GM13977 (cell line): ENCODE data around the gene SLC2A14.
"Not testable (repeated sequence)": the region's sequence is repeated elsewhere in the genome, so short reads cannot be mapped to it uniquely, and the experiment has no call there.

Source experiments
- DNase-seq: peaks from one replicate; pipeline ENCODE4 v3.0.0; 2012; ENCODE audit warnings: low spot score
- in situ Hi-C: fragments of 300-500 bp; cut with MboI; formaldehyde crosslinking; loops from one replicate; pipeline ENCODE4 v1.12.0; 2022; ENCODE audit warnings: low sequenced_read_pairs, low pct_unique_long_range_greater_than_20kb, mixed read lengths, inconsistent platforms; ENCODE audit not compliant: unreplicated experiment
- TF ChIP-seq, protein P1 (sequence below): IDR thresholded peaks from 2 replicates; pipeline ENCODE4 v1.5.1; 2012; ENCODE audit warnings: mild to moderate bottlenecking, control low read depth; ENCODE audit not compliant: insufficient read depth; ENCODE audit errors: extremely low read depth, missing control alignments

SLC2A14 gene

DNA sequence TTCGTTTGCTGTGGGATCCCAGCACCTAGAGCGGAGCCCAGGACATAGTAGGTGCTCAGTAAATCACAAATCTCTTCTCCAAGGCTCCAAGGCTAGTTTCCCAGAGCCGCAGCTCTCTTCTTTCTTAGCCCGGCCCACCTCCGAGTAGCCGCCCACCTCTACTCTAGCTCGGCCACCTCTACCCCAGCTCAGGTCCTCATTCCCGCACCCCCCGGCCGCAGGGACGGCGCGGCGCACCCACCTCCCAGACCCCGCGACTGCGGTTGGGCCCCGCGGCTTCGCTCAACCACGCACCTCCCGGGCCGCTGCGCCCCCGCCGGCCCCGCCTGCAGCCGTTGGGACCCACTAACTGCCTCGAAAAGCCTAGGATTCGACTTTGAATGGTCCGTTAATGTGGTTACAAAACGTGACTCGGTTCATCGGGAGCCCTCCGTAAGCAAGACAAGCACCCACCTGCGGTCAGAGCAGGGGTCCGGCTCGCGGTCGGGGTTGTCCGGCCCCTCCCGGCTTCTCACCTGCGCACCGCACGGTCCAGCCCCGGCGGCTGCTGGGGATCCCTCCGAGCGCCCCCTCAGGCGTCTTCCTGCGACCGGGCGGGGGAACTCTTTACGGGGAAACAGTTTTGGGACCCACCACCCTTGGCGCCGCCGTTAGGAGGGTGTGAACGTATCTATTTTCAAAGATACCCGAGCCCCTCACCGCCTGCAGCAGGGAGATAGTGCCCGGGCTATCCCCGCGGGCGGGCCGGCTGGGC lies at the start of gene SLC2A14:
SLC2A14 (minus strand) TSS at position 350 of the 754 bp plus-strand sequence. CDS start 3,035 bp downstream, outside the sequence.
- in situ Hi-C loops, result no loop called here
- no peak for DNase-seq
- TF ChIP-seq, protein P1, sequence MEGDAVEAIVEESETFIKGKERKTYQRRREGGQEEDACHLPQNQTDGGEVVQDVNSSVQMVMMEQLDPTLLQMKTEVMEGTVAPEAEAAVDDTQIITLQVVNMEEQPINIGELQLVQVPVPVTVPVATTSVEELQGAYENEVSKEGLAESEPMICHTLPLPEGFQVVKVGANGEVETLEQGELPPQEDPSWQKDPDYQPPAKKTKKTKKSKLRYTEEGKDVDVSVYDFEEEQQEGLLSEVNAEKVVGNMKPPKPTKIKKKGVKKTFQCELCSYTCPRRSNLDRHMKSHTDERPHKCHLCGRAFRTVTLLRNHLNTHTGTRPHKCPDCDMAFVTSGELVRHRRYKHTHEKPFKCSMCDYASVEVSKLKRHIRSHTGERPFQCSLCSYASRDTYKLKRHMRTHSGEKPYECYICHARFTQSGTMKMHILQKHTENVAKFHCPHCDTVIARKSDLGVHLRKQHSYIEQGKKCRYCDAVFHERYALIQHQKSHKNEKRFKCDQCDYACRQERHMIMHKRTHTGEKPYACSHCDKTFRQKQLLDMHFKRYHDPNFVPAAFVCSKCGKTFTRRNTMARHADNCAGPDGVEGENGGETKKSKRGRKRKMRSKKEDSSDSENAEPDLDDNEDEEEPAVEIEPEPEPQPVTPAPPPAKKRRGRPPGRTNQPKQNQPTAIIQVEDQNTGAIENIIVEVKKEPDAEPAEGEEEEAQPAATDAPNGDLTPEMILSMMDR, result no peak

DNA sequence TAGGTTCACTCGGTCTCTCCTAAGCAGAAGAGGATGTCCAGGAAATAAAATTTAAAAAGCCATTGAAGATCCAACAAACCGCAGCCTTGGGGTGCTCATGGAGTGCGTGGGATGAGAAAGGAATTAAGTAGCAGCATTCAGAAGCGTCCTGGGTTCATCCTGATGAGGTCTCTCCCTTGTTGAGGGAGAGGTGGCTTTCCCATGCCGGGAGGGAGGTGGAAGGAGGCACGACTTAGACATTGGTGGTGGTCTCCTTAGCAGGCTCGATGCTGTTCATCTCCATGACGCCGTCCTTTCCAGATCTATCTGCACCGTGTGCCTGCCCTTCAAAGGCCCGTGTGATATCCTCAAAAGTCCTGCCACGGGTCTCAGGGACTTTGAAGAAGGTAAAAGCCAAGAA lies 48.5 kb upstream of the SLC2A14 start:
- DNase-seq, in situ Hi-C loops: not testable (repeated sequence)

DNA sequence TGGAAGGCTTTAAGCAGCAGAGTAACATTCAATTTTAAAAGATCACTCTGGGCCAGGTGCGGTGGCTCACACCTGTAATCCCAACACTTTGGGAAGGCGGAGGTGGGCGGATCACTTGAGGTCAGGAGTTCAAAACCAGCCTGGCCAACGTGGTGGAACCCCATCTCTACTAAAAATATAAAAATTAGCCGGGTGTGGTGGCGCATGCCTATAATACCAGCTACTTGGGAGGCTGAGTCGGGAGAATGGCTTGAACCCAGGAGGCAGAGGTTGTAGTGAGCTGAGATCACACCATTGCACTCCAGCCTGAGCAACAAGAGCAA lies 45.5 kb upstream of the SLC2A14 start:
- DNase-seq, in situ Hi-C loops: not testable (repeated sequence)

DNA sequence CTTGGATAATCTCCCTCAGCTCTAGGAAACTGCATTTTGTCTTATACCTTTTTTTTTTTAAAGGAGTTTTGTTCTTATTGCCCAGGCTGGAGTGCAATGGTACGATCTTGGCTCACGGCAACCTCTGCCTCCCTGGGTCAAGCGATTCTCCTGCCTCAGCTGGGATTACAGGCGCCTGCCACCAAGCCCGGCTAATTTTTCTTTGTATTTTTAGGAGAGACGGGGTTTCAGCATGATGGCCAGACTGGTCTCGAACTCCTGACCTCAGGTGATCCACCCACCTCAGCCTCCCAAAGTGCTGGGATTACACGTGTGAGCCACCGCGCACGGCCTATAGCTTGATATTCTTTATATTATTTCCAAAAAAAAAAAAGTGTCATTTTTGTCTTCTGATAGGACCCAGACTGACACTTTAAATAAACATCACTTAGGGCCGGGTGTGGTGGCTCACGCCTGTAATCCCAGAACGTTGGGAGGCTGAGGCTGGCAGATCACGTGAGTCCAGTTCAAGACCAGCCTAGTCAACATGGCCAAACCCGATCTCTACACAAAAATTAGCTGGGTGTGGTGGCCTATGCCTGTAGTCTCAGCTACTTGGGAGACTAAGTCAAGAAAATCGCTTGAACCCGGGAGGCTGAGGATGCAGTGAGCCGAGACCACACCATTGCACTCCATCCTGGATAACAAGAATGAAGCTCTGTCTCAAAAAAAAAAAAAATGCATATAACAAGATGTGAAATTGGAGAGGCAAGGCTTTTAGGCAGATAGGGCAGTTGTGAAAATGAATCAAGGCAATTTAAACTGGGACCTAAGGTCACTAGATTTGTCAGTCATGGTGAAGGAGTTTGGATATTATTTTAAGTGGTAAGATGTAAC lies 44.9 kb upstream of the SLC2A14 start:
- in situ Hi-C loops, result no loop called here
- no peak for DNase-seq
- TF ChIP-seq, protein P1, result no peak

DNA sequence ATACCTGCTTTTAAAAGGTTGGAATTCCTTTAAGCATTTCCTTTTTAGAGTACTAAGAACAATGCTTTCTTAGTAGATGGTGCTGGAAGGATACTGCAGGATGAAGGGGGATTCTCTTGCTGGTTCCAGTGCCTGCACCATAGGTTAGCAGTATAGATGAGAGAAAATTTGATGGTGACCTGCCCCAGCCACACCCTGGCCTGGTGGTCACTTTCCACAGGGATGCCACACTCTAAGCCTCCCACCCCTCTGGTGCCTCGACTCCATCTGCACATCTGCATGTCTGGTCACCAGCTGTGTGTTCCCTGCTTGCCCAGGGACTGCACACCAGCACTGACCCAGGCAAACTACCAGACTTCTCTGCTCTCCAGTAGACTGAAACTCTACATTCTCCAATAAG lies 44.2 kb upstream of the SLC2A14 start:
- no peak for DNase-seq
- in situ Hi-C loops, result no loop called here
- TF ChIP-seq, protein P1, result no peak

- DNase-seq, result no peak
- TF ChIP-seq, protein P1, result no peak
- in situ Hi-C loops, result no loop called here
Measured at GRCh38 chr12:7915661-7916403, 43.1 kb upstream of the SLC2A14 start.

DNA sequence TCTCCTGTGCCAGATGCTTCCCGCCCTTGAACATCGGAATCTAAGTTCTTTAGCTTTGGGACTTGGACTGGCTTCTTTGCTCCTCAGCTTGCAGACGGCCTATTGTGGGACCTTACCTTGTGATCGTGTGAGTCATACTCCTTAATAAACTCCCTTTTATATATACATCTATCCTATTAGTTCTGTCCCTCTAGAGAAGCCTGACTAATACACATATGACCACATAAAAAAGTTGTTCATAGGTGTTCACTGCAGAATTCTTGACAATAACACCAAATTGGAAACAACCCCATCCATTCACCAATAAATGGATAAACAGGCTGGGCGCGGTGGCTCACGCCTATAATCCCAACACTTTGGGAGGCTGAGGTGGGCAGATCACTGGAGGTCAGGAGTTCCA lies 37.4 kb upstream of the SLC2A14 start:
- DNase-seq, in situ Hi-C loops: not testable (repeated sequence)

DNA sequence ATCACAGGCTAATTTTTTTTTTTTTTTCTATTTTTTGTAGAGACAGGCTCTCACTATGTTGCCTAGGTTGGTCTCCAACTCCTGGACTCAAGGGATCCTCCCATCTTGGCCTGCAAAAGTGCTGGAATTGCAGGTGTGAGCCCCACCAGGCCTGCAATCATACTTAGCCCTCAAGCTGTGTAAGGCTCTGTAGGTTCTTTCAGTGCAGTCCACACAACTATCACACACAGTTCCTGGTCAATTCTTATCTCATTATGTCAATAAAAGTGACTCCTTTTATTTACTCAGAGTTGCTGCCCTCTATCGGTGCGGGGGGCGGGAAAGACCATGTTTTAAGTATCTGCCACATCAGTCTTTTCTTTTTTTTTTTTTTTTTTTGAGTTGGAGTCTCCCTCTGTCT lies 34.3 kb upstream of the SLC2A14 start:
- DNase-seq, result no peak
- TF ChIP-seq, protein P1, result no peak
- in situ Hi-C loops, result no loop called here

- in situ Hi-C loops, DNase-seq: not testable (repeated sequence)
Measured at GRCh38 chr12:7906303-7906702, 33.6 kb upstream of the SLC2A14 start.

DNA sequence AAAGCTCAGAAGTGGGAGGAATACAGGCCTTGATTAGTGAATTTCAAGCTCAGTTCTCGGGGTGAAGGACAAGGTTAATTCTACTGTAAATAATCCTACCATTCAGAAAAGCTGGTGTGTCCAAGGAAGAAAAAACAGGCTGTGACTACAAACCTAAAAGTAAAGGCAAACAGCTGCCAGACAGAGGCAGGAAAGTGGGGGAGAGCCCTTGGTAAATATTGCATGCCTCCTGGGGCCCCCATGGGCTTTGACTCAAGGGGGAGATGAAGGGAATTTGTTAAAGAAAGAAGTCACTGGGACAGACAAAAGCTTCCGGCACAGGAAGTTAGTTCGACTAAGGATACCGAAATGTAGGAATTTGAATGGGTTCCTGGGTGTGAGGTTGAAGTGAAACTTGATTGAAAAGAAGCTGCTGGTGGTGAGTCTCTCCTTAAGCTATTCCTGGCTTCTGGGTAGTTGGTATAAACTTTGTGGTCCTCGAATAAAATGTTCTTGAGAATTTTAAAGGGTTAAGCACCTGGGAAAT lies 32.9 kb upstream of the SLC2A14 start:
- in situ Hi-C loops, DNase-seq: not testable (repeated sequence)
